WERI-Rb-1 (cell line): ENCODE results near the gene DNAI2.

ENCODE experiments used
- DNase-seq: peaks from one replicate; pipeline ENCODE4 v3.0.0-alpha.2; 2020
- H3K27ac ChIP-seq: fragments of 250-450 bp; sonication (Bioruptor Pico); 2 replicates; pipeline ENCODE4 v1.5.1; 2020; ENCODE audit warnings: mild to moderate bottlenecking, moderate library complexity
- H3K27me3 ChIP-seq: fragments of 250-450 bp; sonication (Bioruptor Pico); 2 replicates; pipeline ENCODE4 v1.5.1; 2021; ENCODE audit warnings: mild to moderate bottlenecking, low read depth, moderate library complexity; ENCODE audit not compliant: insufficient read depth, severe bottlenecking
- H3K36me3 ChIP-seq: fragments of 250-450 bp; sonication (Bioruptor Pico); 2 replicates; pipeline ENCODE4 v1.5.1; 2020; ENCODE audit warnings: mild to moderate bottlenecking, moderate library complexity
- H3K4me3 ChIP-seq: 2 replicates; pipeline ENCODE4 v1.5.1; 2011; ENCODE audit warnings: low read depth, mild to moderate bottlenecking, control low read depth, low read length
- H3K9me3 ChIP-seq: fragments of 250-450 bp; sonication (Bioruptor Pico); 2 replicates; pipeline ENCODE4 v1.5.1; 2021; ENCODE audit warnings: mild to moderate bottlenecking, moderate library complexity; ENCODE audit not compliant: severe bottlenecking
- TF ChIP-seq, protein P1 (sequence below): IDR thresholded peaks from 2 replicates; pipeline ENCODE4 v1.5.1; 2011; ENCODE audit warnings: low read depth, mild to moderate bottlenecking, control low read depth, inconsistent platforms, low read length

DNAI2 gene

DNA sequence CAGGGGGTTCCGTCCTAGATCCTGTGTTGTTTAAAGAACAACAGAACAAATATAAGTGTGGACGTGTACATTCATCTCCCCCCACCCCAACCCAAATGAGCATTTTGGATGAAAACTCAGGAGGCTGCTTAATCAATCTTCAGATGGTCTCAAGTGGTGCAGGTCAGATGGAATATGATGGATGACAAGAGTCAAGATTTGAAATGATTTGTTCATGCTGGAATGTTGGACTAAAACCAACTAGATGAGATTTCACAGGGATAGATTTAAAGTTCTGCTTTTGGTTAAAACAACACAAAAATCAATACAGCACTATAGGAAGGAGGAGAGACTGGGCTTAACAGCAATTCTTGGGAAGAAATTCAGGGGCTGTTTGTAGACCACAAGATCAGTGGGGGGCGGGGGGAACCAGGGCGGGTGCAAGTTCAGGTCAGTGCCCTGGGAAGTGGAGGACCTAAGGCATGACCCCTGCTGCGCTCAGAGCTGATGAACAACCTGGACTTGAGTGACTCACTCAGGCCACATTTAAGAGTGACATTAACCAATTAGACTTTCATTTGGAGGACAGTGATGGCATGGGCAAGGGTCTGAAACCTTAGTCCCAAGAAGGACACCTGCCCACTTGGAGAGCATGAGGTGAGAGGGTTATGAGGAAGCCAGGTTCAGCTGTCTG is 45.6 kb upstream of the DNAI2 start:
- H3K9me3 ChIP-seq, result no peaks in the 10 kb centered on the region
- peaks cover 78% of the 10 kb centered on the region for H3K36me3 ChIP-seq
- H3K27me3 ChIP-seq, result no peaks in the 10 kb centered on the region
- no peak overlapping the region for H3K27ac ChIP-seq
- H3K4me3 ChIP-seq, result no peak overlapping the region
- no peak for DNase-seq
- TF ChIP-seq, protein P1, sequence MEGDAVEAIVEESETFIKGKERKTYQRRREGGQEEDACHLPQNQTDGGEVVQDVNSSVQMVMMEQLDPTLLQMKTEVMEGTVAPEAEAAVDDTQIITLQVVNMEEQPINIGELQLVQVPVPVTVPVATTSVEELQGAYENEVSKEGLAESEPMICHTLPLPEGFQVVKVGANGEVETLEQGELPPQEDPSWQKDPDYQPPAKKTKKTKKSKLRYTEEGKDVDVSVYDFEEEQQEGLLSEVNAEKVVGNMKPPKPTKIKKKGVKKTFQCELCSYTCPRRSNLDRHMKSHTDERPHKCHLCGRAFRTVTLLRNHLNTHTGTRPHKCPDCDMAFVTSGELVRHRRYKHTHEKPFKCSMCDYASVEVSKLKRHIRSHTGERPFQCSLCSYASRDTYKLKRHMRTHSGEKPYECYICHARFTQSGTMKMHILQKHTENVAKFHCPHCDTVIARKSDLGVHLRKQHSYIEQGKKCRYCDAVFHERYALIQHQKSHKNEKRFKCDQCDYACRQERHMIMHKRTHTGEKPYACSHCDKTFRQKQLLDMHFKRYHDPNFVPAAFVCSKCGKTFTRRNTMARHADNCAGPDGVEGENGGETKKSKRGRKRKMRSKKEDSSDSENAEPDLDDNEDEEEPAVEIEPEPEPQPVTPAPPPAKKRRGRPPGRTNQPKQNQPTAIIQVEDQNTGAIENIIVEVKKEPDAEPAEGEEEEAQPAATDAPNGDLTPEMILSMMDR, result no peak

DNA sequence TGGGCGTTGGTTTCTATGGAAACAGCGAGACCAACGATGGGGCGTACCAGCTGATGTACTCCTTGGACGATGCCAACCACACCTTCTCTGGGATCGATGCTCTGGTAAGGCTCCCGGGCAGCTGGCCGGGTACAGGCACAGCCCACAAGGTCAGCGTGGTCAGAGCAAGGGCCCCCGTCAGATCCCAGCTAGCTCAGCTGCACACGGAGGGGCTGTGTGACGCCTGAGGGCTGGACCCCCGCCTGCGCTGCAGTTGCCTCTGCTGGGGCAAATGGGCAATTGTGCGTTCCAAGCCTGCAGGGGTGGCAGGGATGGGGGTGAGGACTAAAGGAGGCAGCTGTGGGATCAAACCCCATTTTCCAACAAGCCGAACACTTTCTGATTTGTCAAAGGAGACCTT is 43.1 kb upstream of the DNAI2 start:
- TF ChIP-seq, protein P1, result no peak
- Histone ChIP-seq H3K27me3 (no peaks in the 10 kb centered on the region), H3K27ac (peak overlapping the region; percentile 69), H3K9me3 (no peaks in the 10 kb centered on the region), H3K4me3 (no peak overlapping the region), H3K36me3 (peaks cover 67% of the 10 kb centered on the region)
- DNase-seq, result no peak

DNA sequence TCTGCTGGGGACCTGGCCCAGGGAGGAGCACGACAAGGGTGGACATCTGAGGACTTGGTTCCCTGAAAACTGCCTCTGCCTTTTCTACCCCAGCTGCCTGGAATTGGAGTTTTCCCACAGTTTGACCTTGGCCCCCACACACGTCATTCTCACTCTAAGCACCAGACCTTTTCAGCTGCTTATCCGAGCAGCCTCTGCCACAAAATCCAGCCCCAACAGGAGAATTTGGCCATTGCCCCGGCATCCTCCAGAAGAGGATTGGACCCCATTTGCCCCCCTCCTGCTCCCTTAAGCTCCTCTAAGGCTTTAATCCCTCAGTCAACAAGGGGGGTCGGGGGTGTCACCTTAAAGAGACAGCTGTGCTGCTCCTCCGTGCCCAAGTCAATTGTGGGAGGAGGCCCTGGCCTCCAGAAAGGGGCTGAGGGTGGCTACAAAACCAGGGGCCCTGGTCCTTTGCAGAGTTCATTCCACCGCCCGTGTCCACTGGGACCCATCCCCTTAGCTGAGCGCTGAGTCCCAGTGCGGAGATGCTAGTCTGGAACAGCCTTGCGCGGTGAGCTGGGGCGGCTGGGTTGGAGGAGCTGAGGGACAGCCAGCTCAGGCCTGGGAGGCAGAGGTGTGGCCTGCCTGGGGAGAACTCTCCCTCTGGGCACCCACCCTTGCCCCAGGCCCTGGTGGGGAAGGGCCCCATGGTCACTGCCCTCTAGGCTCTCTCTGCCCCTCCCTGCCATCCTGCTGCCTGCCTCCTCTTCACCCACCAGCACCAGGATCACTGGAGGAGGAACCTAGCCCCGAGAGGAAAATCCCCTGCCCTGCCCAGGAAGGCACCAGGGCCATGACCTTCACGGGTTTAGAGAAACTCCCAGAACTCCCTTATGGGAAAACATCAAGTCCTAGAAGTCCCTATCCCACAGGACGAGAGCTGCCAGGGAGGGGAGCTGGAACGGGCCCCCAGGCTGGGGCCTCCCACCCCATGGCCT is 41.8 kb upstream of the DNAI2 start:
- Histone ChIP-seq H3K4me3 (no peak overlapping the region), H3K27me3 (no peaks in the 10 kb centered on the region), H3K36me3 (peaks cover 59% of the 10 kb centered on the region), H3K9me3 (no peaks in the 10 kb centered on the region), H3K27ac (peak overlapping the region; percentile 69)
- DNase-seq, result peak; percentile 96
- TF ChIP-seq, protein P1, result no peak

DNA sequence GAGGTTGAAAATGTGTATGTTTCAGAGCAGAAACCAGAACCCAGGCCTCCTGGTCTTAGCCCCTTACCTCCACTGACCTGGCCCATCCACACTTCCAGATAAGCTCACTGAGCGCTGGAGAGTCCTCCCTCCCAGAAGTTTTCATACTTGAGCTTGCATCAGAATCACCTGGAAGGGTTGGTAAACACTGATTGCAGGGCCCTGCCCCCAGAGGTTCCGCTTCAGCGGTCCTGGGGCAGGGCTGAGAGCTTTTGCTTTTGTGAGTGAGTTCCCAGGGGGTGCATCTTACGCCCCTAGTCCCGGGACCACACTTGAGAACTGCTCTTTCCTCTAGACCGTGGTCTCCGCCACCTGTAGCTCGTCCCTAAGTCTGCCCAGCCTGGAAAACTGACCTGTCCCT is 40.1 kb upstream of the DNAI2 start:
- no peaks in the 10 kb centered on the region for H3K9me3 ChIP-seq
- H3K36me3 ChIP-seq, result peaks cover 59% of the 10 kb centered on the region
- no peak for DNase-seq
- TF ChIP-seq, protein P1, result no peak
- H3K27me3 ChIP-seq, result no peaks in the 10 kb centered on the region
- no peak overlapping the region for H3K27ac ChIP-seq
- no peak overlapping the region for H3K4me3 ChIP-seq

DNA sequence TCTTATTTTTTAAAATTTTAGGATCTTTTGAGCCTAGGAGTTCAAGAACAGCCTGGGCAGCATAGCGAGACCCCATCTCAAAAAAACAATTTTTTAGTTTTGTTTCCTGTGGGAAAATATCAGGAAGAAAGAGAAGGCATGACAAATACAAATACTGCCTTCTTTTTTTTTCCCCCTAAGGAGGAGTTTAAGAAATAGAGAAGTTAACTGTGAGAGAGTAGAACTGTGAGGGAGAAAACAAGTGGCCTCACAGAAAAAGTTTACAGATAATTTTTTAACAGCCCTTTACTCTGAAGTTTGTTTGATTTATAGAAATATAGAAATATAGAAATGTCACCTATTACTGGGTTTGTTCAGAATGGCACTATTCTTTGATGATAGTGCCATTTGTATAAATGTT is 39.5 kb upstream of the DNAI2 start:
- Histone ChIP-seq H3K36me3 (peaks cover 55% of the 10 kb centered on the region), H3K27ac (no peak overlapping the region)

More for the DNA sequence above, 39.5 kb upstream of the DNAI2 start:
- H3K27me3 ChIP-seq, result no peaks in the 10 kb centered on the region
- DNase-seq, result no peak
- H3K4me3 ChIP-seq, result no peak overlapping the region
- no peaks in the 10 kb centered on the region for H3K9me3 ChIP-seq
- TF ChIP-seq, protein P1, result no peak
